GM18526 (cell line): Measurements from ENCODE around the gene ERAS.

Experiments used
- POLR2A ChIP-seq: IDR thresholded peaks from 3 replicates; pipeline ENCODE4 v1.6.1; 2011; ENCODE audit not compliant: insufficient read length; ENCODE audit errors: extremely low read depth

ERAS gene

DNA sequence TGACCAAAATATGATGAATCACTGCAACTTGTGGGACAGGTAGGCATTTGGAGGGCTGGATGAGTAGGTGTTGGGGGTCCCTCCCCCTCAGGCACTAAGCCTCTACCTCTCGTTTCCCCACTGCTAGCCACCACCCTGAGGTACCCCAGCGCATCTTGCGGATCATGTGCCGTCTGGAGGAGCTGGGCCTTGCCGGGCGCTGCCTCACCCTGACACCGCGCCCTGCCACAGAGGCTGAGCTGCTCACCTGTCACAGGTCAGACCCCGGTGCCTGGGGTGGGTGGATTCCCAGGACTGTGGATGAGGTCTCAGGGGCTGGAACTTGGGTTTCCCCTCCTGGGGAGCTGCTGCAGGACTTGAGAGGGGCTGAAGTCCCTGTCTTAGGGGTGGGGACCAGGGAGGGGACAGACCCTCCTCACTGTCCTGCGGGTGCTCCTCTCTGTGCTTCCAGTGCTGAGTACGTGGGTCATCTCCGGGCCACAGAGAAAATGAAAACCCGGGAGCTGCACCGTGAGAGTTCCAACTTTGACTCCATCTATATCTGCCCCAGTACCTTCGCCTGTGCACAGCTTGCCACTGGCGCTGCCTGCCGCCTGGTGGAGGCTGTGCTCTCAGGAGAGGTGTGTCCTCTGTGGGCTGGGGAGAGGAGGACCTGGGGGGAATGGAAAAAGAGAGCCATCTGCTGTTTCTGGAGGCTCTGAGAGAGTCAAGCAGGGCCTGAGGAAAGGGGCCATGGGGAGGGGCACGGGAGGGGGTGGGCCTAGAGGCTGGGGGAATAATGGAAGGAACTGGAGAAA, 10.1 kb upstream of the ERAS start:
- no peak for TF ChIP-seq POLR2A

DNA sequence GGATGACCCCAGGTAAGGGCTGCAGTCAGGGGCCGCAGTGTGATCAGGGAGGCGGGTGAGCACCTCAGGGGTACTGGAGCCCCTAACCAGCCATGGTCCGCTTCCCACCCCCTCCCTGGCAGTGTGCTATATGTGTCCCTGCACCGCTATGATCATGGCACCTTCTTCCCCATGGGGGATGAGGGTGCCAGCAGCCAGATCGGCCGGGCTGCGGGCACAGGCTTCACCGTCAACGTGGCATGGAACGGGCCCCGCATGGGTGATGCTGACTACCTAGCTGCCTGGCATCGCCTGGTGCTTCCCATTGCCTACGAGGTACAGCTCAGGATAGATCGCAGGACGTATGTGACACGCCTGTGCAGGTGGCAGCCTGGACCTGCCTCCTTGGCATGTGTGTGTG, 8.2 kb upstream of the ERAS start:
- TF ChIP-seq POLR2A = no peak

DNA sequence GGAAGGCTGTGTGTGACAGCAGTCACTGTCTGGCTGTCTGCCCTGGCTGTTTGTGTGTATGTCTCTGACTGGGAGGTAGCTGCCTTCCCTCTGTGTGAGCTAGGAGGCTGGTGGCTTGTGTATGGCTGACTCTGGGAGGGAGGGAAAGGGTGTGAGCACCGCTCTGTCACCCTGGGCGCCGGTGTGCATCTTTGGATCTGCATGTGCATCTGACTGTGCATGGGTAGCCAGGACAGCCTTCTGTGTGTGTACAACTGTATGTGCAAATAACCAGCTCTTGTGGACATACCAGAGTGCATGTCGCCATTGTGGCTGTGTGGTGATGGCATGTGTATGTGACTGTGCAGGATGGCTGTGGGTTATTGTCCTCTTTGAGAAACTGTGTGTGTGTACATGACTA, 7.4 kb upstream of the ERAS start:
- TF ChIP-seq POLR2A = no peak

DNA sequence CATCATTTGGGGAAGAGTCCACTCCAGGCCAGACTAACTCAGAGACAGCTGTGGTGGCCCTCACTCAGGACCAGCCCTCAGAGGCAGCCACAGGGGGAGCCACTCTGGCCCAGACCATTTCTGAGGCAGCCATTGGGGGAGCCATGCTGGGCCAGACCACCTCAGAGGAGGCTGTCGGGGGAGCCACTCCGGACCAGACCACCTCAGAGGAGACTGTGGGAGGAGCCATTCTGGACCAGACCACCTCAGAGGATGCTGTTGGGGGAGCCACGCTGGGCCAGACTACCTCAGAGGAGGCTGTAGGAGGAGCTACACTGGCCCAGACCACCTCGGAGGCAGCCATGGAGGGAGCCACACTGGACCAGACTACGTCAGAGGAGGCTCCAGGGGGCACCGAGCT, 3.3 kb upstream of the ERAS start:
- no peak for TF ChIP-seq POLR2A

DNA sequence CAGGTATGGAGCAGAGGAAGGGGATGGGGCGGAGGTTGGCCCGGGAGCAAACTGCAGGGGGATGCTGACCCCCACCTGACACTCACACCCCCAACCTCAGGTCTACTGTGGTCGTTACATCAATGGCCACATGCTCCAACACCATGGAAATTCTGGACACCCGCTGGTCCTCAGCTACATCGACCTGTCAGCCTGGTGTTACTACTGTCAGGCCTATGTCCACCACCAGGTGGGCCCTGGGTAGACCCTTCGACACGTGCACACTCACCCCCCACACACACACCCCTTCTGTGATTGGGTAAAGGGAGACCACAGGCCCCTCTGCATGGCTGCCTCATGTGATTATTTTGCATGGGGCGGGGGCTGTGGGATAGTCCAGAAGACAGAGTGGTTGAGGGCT, 2.2 kb upstream of the ERAS start:
- no peak for TF ChIP-seq POLR2A

DNA sequence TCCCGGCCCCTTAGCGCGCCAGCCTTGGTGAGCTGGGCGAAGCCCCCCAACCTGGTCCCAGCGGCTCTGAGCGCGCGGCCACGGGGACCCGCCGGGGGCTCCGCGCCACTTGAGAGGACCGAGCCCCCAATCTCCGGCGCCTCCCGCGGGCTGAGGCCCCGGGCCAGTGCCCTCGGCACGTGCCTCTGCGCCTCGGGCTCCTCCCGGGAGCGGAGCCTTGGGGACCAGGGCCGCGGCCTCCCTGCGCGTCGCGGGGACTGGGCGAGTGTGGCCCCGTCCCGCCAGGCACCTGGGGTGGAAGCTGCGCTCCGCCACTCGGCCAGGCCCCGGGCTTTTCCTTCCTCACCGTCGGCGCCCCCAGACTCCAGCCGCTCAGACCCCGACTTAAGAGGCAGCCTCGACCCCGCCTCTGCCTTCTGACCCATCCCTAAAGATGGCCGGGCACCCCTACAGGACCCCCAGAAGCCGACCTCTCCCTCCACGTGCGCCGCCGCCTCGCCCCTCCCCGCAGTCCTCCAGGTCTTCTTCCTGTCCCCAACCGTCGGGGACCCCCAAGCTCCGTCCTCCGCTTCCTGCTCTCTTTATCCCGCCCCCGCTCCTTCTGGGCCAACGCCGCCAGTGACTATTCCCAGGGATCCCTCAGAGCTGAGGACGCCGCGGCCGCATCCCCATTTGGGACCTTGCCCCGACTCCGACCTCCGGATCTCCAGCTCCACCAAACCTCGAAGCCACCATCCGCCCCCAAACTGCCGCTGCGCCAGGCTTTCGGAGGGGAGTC, 752 bp downstream of the ERAS start:
- no peak for TF ChIP-seq POLR2A

DNA sequence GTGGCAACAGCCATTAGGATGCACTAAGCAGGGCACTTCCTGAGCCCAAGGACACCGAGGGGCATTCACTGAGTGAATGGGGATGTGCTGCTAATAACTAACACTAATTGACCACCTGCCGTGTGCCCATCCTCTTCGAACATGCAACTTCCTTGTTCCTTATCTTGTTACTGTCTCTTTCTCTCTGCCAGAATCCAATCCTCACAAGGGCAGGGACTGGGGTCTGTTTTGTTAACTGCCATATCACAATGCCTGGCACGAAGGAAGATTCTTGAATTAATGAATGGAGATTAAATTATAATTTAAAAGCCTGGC, 1.3 kb downstream of the ERAS start:
- TF ChIP-seq POLR2A = no peak

DNA sequence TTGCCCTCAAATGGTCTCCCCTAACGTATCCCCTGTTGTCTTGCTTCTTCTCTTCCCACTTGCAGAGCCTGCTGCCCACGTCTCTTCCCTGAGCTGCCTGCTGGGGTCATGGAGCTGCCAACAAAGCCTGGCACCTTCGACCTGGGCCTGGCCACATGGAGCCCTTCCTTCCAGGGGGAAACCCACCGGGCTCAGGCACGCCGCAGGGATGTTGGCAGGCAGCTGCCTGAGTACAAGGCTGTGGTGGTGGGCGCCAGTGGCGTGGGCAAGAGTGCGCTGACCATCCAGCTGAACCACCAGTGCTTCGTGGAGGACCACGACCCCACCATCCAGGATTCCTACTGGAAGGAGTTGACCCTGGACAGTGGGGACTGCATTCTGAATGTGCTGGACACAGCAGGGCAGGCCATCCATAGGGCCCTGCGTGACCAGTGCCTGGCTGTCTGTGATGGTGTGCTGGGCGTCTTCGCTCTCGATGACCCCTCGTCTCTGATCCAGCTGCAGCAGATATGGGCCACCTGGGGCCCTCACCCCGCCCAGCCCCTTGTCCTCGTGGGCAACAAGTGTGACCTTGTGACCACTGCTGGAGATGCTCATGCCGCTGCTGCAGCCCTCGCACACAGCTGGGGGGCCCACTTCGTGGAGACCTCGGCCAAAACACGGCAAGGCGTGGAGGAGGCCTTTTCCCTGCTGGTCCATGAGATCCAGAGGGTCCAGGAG, 2.9 kb downstream of the ERAS start:
- no peak for TF ChIP-seq POLR2A

DNA sequence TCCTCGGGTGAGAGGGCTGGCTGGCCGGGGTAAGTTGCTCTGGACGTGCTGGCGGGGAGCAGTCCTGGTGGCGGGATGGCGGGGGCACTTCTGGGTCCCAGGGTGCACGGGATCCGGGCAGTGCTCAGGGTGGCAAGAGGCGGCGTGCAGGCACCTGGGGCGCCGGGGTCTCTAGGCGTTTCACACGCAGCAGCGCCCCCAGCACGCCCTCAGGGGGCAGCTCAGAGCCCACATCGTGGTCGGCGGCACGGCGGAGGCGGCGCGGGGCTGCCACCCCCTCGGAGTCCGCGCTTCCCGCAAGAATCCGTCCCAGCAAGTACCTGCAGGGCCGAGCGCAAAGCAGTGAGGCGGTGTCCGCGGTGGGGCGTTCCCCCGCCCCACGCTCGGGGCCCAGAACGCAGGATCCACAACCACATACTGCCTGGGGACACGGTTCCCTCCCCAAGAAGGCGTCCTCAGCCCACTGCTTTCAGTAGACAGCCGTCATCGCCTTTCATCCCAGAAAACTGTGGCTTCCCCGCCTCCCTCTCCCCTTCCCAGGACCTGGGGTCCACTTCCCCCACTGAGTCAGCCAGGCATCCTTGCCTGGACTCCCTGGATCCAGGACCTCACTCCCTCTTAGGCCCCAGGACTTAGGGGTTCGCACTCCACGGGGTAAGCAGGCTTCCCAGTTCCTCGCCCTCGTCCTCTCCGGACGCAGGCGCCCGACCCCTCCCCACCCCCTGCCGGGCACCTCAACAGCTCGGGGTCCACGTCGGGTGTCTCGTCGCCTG, 5.0 kb downstream of the ERAS start:
- no peak for TF ChIP-seq POLR2A

DNA sequence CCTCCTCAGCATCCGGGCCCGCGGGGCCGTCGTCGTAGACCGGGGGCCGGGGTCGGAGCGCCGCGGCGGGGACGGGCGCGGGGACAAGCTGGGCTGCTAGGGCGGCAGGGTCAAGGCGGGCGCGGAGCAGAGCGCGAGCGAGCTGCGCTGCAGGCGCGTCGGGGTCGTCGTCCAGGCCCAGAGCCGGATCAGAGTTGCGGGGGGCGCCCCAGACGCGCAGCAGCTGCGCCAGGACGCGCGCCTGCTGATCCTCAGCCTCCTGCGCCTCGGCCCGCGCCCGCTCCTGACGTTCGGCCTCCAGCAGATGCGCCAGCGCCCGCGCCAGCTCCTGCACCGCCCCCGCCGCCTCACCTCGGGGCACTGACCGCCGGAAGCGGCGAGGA, 5.6 kb downstream of the ERAS start:
- no peak for TF ChIP-seq POLR2A

DNA sequence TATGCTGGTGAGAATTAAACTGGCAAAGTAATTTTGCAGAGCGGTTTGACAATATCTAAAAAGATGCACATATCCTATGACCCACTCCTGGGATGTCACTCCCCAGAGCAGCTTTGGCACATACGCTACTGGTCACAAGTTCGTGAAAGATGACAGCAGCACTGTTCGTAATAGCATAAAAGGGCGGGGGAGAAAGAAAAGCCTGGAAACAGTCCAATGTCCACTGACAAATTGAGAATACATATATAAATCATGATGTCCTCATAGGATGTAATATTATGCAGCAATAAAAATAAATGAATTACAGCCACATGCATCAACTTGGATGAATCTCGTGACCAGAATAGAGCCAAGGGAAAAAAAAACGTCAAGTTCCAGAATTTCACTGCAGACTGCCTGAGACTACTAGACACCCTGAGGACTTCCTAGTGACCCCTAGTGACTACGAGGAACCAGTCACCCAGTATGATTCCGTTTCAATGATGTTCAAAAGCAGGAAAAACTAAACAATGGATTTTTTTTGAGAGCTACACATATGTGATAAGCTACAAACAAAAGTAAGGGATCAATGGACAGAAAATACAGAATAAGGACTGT, 7.3 kb downstream of the ERAS start:
- TF ChIP-seq POLR2A = no peak

DNA sequence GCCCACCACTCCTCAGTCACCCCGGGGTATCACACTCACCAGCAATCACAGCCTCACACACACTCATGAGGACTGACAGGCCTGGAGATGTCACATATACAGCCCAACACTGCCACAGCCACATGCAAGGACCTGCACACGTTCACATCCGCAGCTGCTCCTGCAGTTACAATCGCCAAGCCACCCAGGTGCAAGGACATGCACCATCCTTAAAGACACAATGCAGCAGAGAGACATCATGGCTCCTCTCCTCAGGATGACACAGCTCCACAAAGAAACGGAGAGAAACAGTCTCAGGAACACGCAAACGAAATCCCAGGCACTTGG, 8.0 kb downstream of the ERAS start:
- TF ChIP-seq POLR2A = no peak

DNA sequence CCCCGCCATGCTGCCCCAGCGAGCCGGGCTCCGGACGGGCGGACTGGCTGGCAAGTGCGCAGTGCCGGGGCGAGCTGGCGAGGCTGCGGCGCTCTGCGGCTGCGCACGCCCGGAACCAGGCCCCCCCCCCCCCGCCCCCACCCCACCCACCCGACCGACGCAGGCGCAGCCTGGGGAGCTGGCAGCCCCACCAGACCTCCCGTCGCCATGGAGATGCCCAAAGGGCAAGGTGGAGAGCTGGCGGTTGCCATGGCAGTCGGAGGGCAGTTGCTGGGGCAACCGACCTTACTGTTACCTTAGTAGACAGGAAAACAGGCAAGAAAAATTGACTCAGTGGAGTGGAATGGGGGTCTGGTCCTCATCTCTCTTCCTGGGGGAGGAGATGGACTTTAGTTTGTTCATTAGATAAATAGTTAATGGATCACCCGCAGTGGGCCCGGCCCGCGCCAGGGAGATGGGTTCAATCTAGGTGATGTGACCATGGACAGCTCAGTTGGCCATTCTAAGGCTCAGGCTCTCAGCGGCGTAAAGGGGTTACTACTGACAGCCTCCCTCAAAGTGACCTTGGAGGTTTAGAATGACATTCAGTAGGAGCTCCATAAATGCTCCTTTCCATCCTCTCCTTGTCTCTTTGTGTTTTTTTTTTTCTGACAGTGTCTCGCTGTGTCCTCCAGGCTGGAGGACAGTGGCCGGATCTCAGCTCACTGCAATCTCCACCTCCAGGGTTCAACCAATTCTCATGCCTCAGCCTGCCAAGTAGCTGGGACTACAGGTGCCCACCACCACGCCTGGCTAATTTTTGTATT, 9.4 kb downstream of the ERAS start, which contains the start of gene PCSK1N:
Gene PCSK1N (minus strand): TSS at position 87 of the 806 bp plus-strand sequence. CDS start 78 bp downstream, at position 9.
- no peak for TF ChIP-seq POLR2A

DNA sequence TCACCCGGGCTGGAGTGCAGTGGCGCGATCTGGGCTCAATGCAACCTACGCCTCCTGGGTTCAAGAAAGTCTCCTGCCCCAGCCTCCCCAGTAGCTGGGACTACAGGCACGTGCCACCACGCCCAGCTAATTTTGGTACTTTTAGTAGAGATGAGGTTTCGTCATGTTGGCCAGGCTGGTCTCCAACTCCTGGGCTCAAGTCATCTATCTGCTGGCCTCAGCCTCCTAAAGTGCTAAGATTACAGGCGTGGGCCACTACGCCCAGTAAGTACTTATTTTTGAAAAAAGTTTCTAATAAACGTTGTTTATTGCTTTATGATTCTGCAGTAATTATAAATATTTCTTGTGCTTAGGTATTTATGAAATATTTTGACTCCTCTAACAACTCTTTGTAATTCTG, 13.4 kb downstream of the ERAS start:
- TF ChIP-seq POLR2A = no peak
